Caco-2 (cell line): ENCODE data around the gene BPIFA1. TPM values are rescaled to one million over a fixed set of nuclear protein-coding genes. Genes with fewer than 3 reads are reported as not detected.

ENCODE experiments used
- BruUV-seq: library from RNA; stranded (reverse); fragments of 400-500 nt; replicated peaks from 2 replicates; lab custom pipeline; 2021; lab: Mats Ljungman, UMichigan
- CTCF ChIA-PET: fragments of 300-600 bp; sonication (Branson Sonifier 250); formaldehyde crosslinking; loops from one replicate; lab custom pipeline; 2022; ENCODE audit warnings: antibody characterized with exemption; lab: Charles Lee
- POLR2A ChIA-PET: fragments of 300-600 bp; sonication (Branson Sonifier 250); formaldehyde crosslinking; loops from one replicate; lab custom pipeline; 2022; ENCODE audit warnings: antibody characterized with exemption; lab: Charles Lee
- DNase-seq, 2 experiments: peaks; one replicate each; pipeline versions ENCODE4 v3.0.0 to v3.0.0-alpha.2; 2020 to 2022
- H3K27me3 ChIP-seq: replicated peaks from 2 replicates; pipeline ENCODE4 v1.6.0; 2011; ENCODE audit warnings: low read length; ENCODE audit not compliant: control insufficient read depth, insufficient read depth
- H3K36me3 ChIP-seq: 2 replicates; pipeline ENCODE4 v1.5.1; 2011; ENCODE audit warnings: low read length; ENCODE audit not compliant: control insufficient read depth, insufficient read depth
- H3K4me1 ChIP-seq: fragments of 250-450 bp; sonication (Bioruptor Pico); 2 replicates; pipeline ENCODE4 v1.5.1; 2020; ENCODE audit warnings: mild to moderate bottlenecking
- H3K4me3 ChIP-seq: 2 replicates; pipeline ENCODE4 v1.5.1; 2011; ENCODE audit warnings: low read depth, mild to moderate bottlenecking, control low read depth, low read length
- H3K9me3 ChIP-seq: fragments of 250-450 bp; sonication (Bioruptor Pico); 2 replicates; pipeline ENCODE4 v1.5.1; 2020; ENCODE audit warnings: mild to moderate bottlenecking, moderate library complexity
- H3K27ac Mint-ChIP-seq: one replicate; pipeline ENCODE4 v1.8.0; 2022; ENCODE audit warnings: mixed read lengths; ENCODE audit not compliant: unreplicated experiment
- H3K27me3 Mint-ChIP-seq: one replicate; pipeline ENCODE4 v1.8.0; 2022; ENCODE audit warnings: mixed read lengths; ENCODE audit not compliant: insufficient read depth, unreplicated experiment
- H3K36me3 Mint-ChIP-seq: one replicate; pipeline ENCODE4 v1.8.0; 2022; ENCODE audit warnings: mild to moderate bottlenecking, mixed read lengths; ENCODE audit not compliant: insufficient read depth, unreplicated experiment
- H3K4me1 Mint-ChIP-seq: one replicate; pipeline ENCODE4 v1.8.0; 2022; ENCODE audit warnings: low read depth, mixed read lengths; ENCODE audit not compliant: unreplicated experiment
- H3K4me3 Mint-ChIP-seq: one replicate; pipeline ENCODE4 v1.8.0; 2022; ENCODE audit warnings: mild to moderate bottlenecking, moderate library complexity, mixed read lengths; ENCODE audit not compliant: unreplicated experiment
- H3K9me3 Mint-ChIP-seq: one replicate; pipeline ENCODE4 v1.8.0; 2022; ENCODE audit warnings: mixed read lengths; ENCODE audit not compliant: unreplicated experiment
- intact Hi-C: fragments of 100-400 bp; cut with micrococcal nuclease; formaldehyde crosslinking; loops from one replicate; pipeline ENCODE4 v1.10.0; 2022; ENCODE audit not compliant: unreplicated experiment
- total RNA-seq: library from RNA; stranded (reverse); gene quantifications from 2 replicates; pipeline ENCODE4 v1.2.3, GENCODE V29; 2022
- TF ChIP-seq, protein P1 (sequence below), 2 experiments: fragments of 200-600 bp in 1 of 2; IDR thresholded peaks; 1 replicate in 1 of 2; 2 replicates in 1 of 2; pipeline versions ENCODE4 v1.5.1 to v1.8.0; 2011 to 2022; ENCODE audit warnings: antibody characterized with exemption in 1 of 2, control low read depth in 1 of 2, inconsistent platforms in 1 of 2, low read depth in 1 of 2, low read length in 1 of 2, mild to moderate bottlenecking in 1 of 2, moderate library complexity in 1 of 2; ENCODE audit not compliant: insufficient read depth in 1 of 2, severe bottlenecking in 1 of 2, unreplicated experiment in 1 of 2

The BPIFA1 gene
- total RNA-seq, 1 experiment from 2014 or later = not detected

DNA sequence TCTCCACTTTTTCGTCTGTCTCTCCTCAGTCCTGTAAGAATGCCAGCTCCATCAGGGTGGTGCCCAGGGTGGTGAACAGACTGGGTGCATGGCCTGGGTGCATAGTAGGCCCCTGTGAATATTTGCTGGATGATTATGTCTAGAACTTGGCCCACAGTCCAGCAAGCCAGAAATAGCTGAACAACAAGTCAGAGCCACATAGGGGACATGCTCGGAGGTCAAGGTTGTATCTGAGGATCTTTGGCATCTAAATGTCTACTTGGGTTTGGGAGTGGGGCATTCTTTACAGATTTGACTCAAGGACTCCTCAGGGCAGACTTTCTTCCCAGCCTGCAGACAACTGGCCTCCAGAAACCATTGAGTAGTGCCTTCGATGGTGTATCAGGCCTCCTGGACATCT is 36.8 kb upstream of the BPIFA1 start:
- Mint-ChIP-seq H3K36me3 (no peaks in the 10 kb centered on the region), H3K27ac (no peak overlapping the region), H3K27me3 (peaks cover 24% of the 10 kb centered on the region), H3K9me3 (no peaks in the 10 kb centered on the region), H3K4me1 (no peaks in the 10 kb centered on the region), H3K4me3 (no peak overlapping the region)
- CTCF ChIA-PET = interaction anchor here (1.2 kb wide), 1 partner anchor 253 kb away, joined by 3 read pairs; no protein-coding TSS in a partner anchor
- Histone ChIP-seq H3K4me1 (no peaks in the 10 kb centered on the region), H3K36me3 (no peaks in the 10 kb centered on the region), H3K4me3 (no peak overlapping the region), H3K27me3 (peaks cover 2% of the 10 kb centered on the region), H3K9me3 (no peaks in the 10 kb centered on the region)
- BruUV-seq = no TSS peak
- TF ChIP-seq, protein P1, sequence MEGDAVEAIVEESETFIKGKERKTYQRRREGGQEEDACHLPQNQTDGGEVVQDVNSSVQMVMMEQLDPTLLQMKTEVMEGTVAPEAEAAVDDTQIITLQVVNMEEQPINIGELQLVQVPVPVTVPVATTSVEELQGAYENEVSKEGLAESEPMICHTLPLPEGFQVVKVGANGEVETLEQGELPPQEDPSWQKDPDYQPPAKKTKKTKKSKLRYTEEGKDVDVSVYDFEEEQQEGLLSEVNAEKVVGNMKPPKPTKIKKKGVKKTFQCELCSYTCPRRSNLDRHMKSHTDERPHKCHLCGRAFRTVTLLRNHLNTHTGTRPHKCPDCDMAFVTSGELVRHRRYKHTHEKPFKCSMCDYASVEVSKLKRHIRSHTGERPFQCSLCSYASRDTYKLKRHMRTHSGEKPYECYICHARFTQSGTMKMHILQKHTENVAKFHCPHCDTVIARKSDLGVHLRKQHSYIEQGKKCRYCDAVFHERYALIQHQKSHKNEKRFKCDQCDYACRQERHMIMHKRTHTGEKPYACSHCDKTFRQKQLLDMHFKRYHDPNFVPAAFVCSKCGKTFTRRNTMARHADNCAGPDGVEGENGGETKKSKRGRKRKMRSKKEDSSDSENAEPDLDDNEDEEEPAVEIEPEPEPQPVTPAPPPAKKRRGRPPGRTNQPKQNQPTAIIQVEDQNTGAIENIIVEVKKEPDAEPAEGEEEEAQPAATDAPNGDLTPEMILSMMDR (IDR thresholded peaks at IDR 0.05; ENCODE audit: insufficient read depth in 1 of 2, low read depth in 1 of 2, low read length in 1 of 2, severe bottlenecking in 1 of 2, unreplicated experiment in 1 of 2) = no peak
- intact Hi-C loops = no loop called here
- DNase-seq = no peak
- POLR2A ChIA-PET = interaction anchor here (0.6 kb wide), 1 partner anchor 20 kb away, joined by 5 read pairs; no protein-coding TSS in a partner anchor

DNA sequence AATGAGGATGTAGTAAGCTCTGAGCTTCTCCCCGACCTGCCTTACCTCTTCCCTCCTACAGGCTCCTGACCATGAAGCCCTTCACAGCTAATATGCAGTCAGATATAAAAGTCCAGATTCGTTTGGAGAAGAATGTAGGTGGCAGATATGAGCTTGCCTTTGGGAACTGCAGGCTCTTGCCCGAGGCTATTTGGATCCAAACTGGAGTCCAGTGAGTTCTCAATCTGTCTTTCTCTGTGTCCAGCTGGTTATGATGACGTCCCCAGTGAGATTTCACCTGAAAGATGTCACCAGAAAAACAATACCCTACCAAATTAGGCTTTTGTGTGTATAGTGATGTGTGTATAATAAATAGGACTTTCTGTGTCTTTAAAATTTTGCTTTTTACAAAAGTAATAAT is 33.3 kb upstream of the BPIFA1 start:
- DNase-seq = no peak
- no peaks in the 10 kb centered on the region for H3K9me3 ChIP-seq
- peaks cover 2% of the 10 kb centered on the region for H3K27me3 ChIP-seq
- H3K36me3 ChIP-seq = no peaks in the 10 kb centered on the region
- no peaks in the 10 kb centered on the region for H3K4me1 ChIP-seq
- CTCF ChIA-PET = interaction anchor here (1.6 kb wide), 1 partner anchor 10 kb away, joined by 10 read pairs; no protein-coding TSS in a partner anchor
- no peak overlapping the region for H3K4me3 ChIP-seq
- H3K27me3 Mint-ChIP-seq = peaks cover 32% of the 10 kb centered on the region
- H3K9me3 Mint-ChIP-seq = no peaks in the 10 kb centered on the region
- intact Hi-C loops = no loop called here
- H3K4me1 Mint-ChIP-seq = no peaks in the 10 kb centered on the region
- no peaks in the 10 kb centered on the region for H3K36me3 Mint-ChIP-seq
- no peak overlapping the region for H3K4me3 Mint-ChIP-seq
- no TSS peak for BruUV-seq
- H3K27ac Mint-ChIP-seq = no peak overlapping the region
- TF ChIP-seq, protein P1 (IDR thresholded peaks at IDR 0.05; ENCODE audit: insufficient read depth in 1 of 2, low read depth in 1 of 2, low read length in 1 of 2, severe bottlenecking in 1 of 2, unreplicated experiment in 1 of 2) = no peak
- POLR2A ChIA-PET = no interaction called here

DNA sequence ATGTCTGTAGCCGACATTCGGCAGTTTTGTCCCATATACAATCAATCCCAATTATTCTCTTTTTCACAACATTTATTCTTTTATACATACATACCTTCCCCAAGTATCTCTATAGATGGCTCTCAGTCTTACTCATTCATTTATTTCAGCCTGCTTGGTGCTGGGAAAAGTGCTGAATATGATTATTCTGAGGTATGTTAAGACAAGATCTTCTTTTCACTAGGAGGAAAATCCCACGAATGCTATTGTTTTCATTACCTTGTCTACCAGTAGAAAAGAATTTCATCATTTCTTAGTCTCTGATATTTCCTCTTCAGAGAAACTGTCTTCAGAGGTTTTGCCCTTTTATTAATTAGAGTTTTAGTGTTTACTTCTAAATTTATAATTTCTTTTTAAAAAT is 32.4 kb upstream of the BPIFA1 start:
- no peak for DNase-seq
- Histone ChIP-seq H3K9me3 (no peaks in the 10 kb centered on the region), H3K4me3 (no peak overlapping the region), H3K27me3 (peaks cover 2% of the 10 kb centered on the region), H3K36me3 (no peaks in the 10 kb centered on the region), H3K4me1 (no peaks in the 10 kb centered on the region)
- BruUV-seq = no TSS peak
- no peak overlapping the region for H3K4me3 Mint-ChIP-seq
- POLR2A ChIA-PET = no interaction called here
- CTCF ChIA-PET = no interaction called here
- intact Hi-C loops = no loop called here
- no peak overlapping the region for H3K27ac Mint-ChIP-seq
- H3K27me3 Mint-ChIP-seq = peaks cover 36% of the 10 kb centered on the region
- TF ChIP-seq, protein P1 (IDR thresholded peaks at IDR 0.05; ENCODE audit: insufficient read depth in 1 of 2, low read depth in 1 of 2, low read length in 1 of 2, severe bottlenecking in 1 of 2, unreplicated experiment in 1 of 2) = no peak
- H3K9me3 Mint-ChIP-seq = no peaks in the 10 kb centered on the region
- no peaks in the 10 kb centered on the region for H3K4me1 Mint-ChIP-seq
- H3K36me3 Mint-ChIP-seq = no peaks in the 10 kb centered on the region
